GM12878 (cell line): ENCODE data around the gene SEMA3A. TPM values are rescaled to one million over a fixed set of nuclear protein-coding genes. Genes with fewer than 3 reads are reported as not detected.

Source experiments
- ATAC-seq: fragments of 200-7000 bp; cut with Tn5 transposase; 3 replicates; pipeline ENCODE4 v1.9.1; 2020; ENCODE audit warnings: mild to moderate bottlenecking, moderate library complexity
- BruUV-seq: library from RNA; stranded (reverse); fragments of 400-500 nt; replicated peaks from 2 replicates; lab custom pipeline; 2021; lab: Mats Ljungman, UMichigan
- CTCF ChIA-PET: fragments of 300-600 bp; sonication (Branson Sonifier 250); formaldehyde crosslinking; extraction: SDS; loops from one replicate; lab custom pipeline; 2021; ENCODE audit warnings: inconsistent platforms; lab: Yijun Ruan, JAX
- POLR2A ChIA-PET: fragments of 350-600 bp; formaldehyde crosslinking; extraction: SDS; loops from one replicate; lab custom pipeline; 2021; ENCODE audit warnings: inconsistent platforms; lab: Charles Lee
- RAD21 ChIA-PET: fragments of 300-600 bp; sonication (Branson Sonifier 250); formaldehyde crosslinking; loops from one replicate; lab custom pipeline; 2023; ENCODE audit warnings: antibody characterized with exemption; ENCODE audit not compliant: unreplicated experiment; lab: Charles Lee
- SMC1A ChIA-PET: fragments of 300-600 bp; sonication (Branson Sonifier 250); formaldehyde crosslinking; loops from one replicate; lab custom pipeline; 2023; ENCODE audit not compliant: unreplicated experiment, uncharacterized antibody; lab: Charles Lee
- DNase-seq: peaks from one replicate; pipeline ENCODE4 v3.0.0-alpha.2; 2011; ENCODE audit warnings: low read depth, low spot score
- FAIRE-seq: peaks from 3 replicates; lab custom pipeline; 2011; peaks lifted over from hg19 to GRCh38; lab: Jason Lieb, UNC
- H2AFZ ChIP-seq: 2 replicates; pipeline ENCODE4 v1.6.0; 2011; ENCODE audit warnings: low read depth, low read length, control low read depth; ENCODE audit not compliant: control insufficient read depth
- H3K27ac ChIP-seq: 2 replicates; pipeline ENCODE4 v1.5.1; 2011; ENCODE audit warnings: control low read depth; ENCODE audit not compliant: control insufficient read depth, insufficient read depth
- H3K27me3 ChIP-seq, 2 experiments: replicated peaks in 1 of 2; 2 replicates each; pipeline versions ENCODE4 v1.6.0 to v1.6.1; 2011; ENCODE audit warnings: low read length in 1 of 2; ENCODE audit not compliant: control insufficient read depth in 2 of 2, insufficient read depth in 2 of 2
- H3K36me3 ChIP-seq, 2 experiments: 2 replicates each; pipeline ENCODE4 v1.5.1; 2011; ENCODE audit warnings: low read length in 1 of 2; ENCODE audit not compliant: control insufficient read depth in 2 of 2, insufficient read depth in 2 of 2
- H3K4me1 ChIP-seq: 2 replicates; pipeline ENCODE4 v1.6.1; 2011; ENCODE audit warnings: mild to moderate bottlenecking, low read length, moderate library complexity, mixed read lengths; ENCODE audit not compliant: control insufficient read depth, insufficient read depth
- H3K4me2 ChIP-seq: 2 replicates; pipeline ENCODE4 v1.6.0; 2011; ENCODE audit warnings: control low read depth; ENCODE audit not compliant: control insufficient read depth, insufficient read depth
- H3K4me3 ChIP-seq: fragments of 200-600 bp; sonication (generic); 2 replicates; pipeline ENCODE4 v1.5.1; 2016
- H3K79me2 ChIP-seq: 2 replicates; pipeline ENCODE4 v1.6.0; 2011; ENCODE audit warnings: low read length; ENCODE audit not compliant: control insufficient read depth, insufficient read depth
- H3K9ac ChIP-seq: 2 replicates; pipeline ENCODE4 v1.8.0; 2011; ENCODE audit warnings: low read length, control low read depth, mixed read lengths; ENCODE audit not compliant: control insufficient read depth, insufficient read depth
- H3K9me3 ChIP-seq: replicated peaks from 3 replicates; pipeline ENCODE4 v1.5.1; 2011; ENCODE audit warnings: mild to moderate bottlenecking, low read length; ENCODE audit not compliant: control insufficient read depth, insufficient read depth
- H4K20me1 ChIP-seq: 2 replicates; pipeline ENCODE4 v1.6.0; 2011; ENCODE audit not compliant: control insufficient read depth, insufficient read depth
- CTCF ChIP-seq, 3 experiments: IDR thresholded peaks in 2 of 3; conservative IDR thresholded peaks in 1 of 3; 2 replicates each; pipeline ENCODE4 v1.5.1; 2011; ENCODE audit warnings: low read depth in 3 of 3, low read length in 3 of 3, mild to moderate bottlenecking in 3 of 3, control low read depth in 2 of 3, moderate library complexity in 2 of 3, inconsistent platforms in 1 of 3, mixed read lengths in 1 of 3; ENCODE audit not compliant: control insufficient read depth in 2 of 3, insufficient read depth in 1 of 3; ENCODE audit errors: extremely low read depth in 1 of 3
- NRF1 ChIP-seq: conservative IDR thresholded peaks from 2 replicates; pipeline ENCODE4 v1.6.1; 2011; ENCODE audit warnings: mild to moderate bottlenecking, low read depth, low read length, improper control_type of control experiment
- RAD21 ChIP-seq: IDR thresholded peaks from 2 replicates; pipeline ENCODE4 v1.6.1; 2011; ENCODE audit warnings: mild to moderate bottlenecking, low read depth, low read length, moderate library complexity; ENCODE audit not compliant: insufficient read depth
- in situ Hi-C: fragments of 300-500 bp; cut with MboI; formaldehyde crosslinking; loops from 9 replicates; pipeline ENCODE4 v1.14.3; 2018; ENCODE audit warnings: mixed read lengths
- intact Hi-C: fragments of 100-400 bp; cut with micrococcal nuclease; formaldehyde crosslinking; loops from one replicate; pipeline ENCODE4 v1.14.2; 2022; ENCODE audit not compliant: unreplicated experiment
- polyA plus RNA-seq, 11 experiments: library from polyadenylated mRNA; depleted of rRNA in 4 of 11; unstranded in 6 of 11; stranded (reverse) in 5 of 11; fragments of >200 nt; fragmentation: Nextera tagmentation in 4 of 11; fragmentation: Illumina TruSeq in 1 of 11; extraction: Ambion mirVana in 4 of 11; extraction: Trizol in 1 of 11; gene quantifications; 1 replicate in 1 of 11; 2 replicates in 10 of 11; pipeline versions ENCODE4 v1.2.1 to v1.2.3, GENCODE V29; 2011 to 2016; ENCODE audit warnings: inconsistent platforms in 2 of 11, missing spikeins in 2 of 11, low read depth in 1 of 11
- total RNA-seq, 4 experiments: library from RNA; depleted of rRNA in 3 of 4; stranded (reverse); fragments of >200 nt in 3 of 4; fragmentation: Illumina TruSeq in 1 of 4; extraction: Trizol in 1 of 4; gene quantifications; 2 replicates each; pipeline versions ENCODE4 v1.2.1 to v1.2.3, GENCODE V29; 2013 to 2021

Gene SEMA3A
- total and polyA plus RNA-seq, 10 of the 15 experiments (the other 5 are each of a cell fraction or from before 2014, with no cell fraction given), result 0.01 to 3.3 (median 0.24) TPM

GRCh38 chr7:84188786-84189405 is 5.7 kb downstream of the SEMA3A start:
- POLR2A ChIA-PET, result no interaction called here
- H3K4me2 ChIP-seq, result no peak overlapping the region
- ATAC-seq, result peak; percentile 46
- H3K79me2 ChIP-seq, result no peaks in the 10 kb centered on the region
- H3K9me3 ChIP-seq, result no peaks in the 10 kb centered on the region
- no peak overlapping the region for H3K9ac ChIP-seq
- no TSS peak for BruUV-seq
- no peak overlapping the region for H2AFZ ChIP-seq
- H3K27ac ChIP-seq, result no peak overlapping the region
- no peak overlapping the region for H3K4me3 ChIP-seq
- SMC1A ChIA-PET, result interaction anchor here (0.8 to 1.8 kb wide), 3 partner anchors 12 to 212 kb away, joined by 3 to 5 read pairs (median 4); no protein-coding TSS in a partner anchor
- no peaks in the 10 kb centered on the region for H4K20me1 ChIP-seq
- DNase-seq, result no peak
- H3K27me3 ChIP-seq, result no peaks in the 10 kb centered on the region
- peak; percentile 45; the same call in 1 of the 2 replicates for TF ChIP-seq RAD21
- peak in 1 of 3 experiments; percentile 19; a peak in 2 of 6 replicates for TF ChIP-seq CTCF (IDR thresholded peaks at IDR 0.05 in 2 of 3, conservative IDR thresholded peaks at IDR 0.05 in 1 of 3; ENCODE audit: control insufficient read depth in 2 of 3, extremely low read depth in 1 of 3, insufficient read depth in 1 of 3, low read depth in 3 of 3, low read length in 3 of 3)
- no peak for TF ChIP-seq NRF1
- TF ChIP-seq, all 136 proteins: peak for 2
- intact Hi-C loops, result loop anchor here (2.0 kb wide), 1 partner anchor 212 kb away; no protein-coding TSS in a partner anchor
- CTCF ChIA-PET, result interaction anchor here (1.1 to 4.2 kb wide), 3 partner anchors 204 to 252 kb away, joined by 3 to 17 read pairs (median 16); no protein-coding TSS in a partner anchor
- no peaks in the 10 kb centered on the region for H3K4me1 ChIP-seq
- no peak for FAIRE-seq
- in situ Hi-C loops, result no loop called here
- H3K36me3 ChIP-seq, result no peaks in the 10 kb centered on the region
- RAD21 ChIA-PET, result interaction anchor here (1.3 to 1.5 kb wide), 2 partner anchors 24 to 215 kb away, joined by 3 read pairs; no protein-coding TSS in a partner anchor
